Measurements from ENCODE around the gene OLA1.

DNA sequence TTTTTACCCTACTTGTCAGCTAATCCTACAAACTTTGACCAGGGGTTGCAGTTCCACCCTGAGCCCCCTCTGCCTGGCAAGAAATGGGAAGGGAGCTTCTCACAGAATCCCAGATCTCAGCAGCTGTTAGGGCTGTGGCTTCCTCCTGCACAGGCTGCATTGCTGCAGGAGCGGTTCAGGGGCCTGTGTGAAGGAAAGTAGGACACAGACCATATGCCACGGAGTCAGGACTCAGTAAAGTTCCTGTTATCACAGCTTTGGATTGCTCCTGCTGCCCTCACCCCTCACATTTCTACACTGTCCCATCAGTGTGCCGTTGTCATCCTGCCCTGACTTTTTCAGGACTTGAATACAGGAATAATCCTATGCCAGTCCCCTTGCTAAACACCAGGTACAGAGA is 220.4 kb downstream of the OLA1 start:
- TF ChIP-seq, protein P1, sequence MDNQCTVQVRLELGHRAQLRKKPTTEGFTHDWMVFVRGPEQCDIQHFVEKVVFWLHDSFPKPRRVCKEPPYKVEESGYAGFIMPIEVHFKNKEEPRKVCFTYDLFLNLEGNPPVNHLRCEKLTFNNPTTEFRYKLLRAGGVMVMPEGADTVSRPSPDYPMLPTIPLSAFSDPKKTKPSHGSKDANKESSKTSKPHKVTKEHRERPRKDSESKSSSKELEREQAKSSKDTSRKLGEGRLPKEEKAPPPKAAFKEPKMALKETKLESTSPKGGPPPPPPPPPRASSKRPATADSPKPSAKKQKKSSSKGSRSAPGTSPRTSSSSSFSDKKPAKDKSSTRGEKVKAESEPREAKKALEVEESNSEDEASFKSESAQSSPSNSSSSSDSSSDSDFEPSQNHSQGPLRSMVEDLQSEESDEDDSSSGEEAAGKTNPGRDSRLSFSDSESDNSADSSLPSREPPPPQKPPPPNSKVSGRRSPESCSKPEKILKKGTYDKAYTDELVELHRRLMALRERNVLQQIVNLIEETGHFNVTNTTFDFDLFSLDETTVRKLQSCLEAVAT (IDR thresholded peaks at IDR 0.05), result no peak
- TF ChIP-seq ZKSCAN1 (IDR thresholded peaks at IDR 0.05; ENCODE audit: low read depth, low read length), result no peak

Data from K562 (cell line).